ENCODE measurements around the gene CCSER2. TPM values are rescaled to one million over a fixed set of nuclear protein-coding genes. Genes with fewer than 3 reads are reported as not detected.

CCSER2 gene
- total RNA-seq, 1 experiment from 2014 or later, result 23.1 TPM

GRCh38 chr10:84336406-84337090 lies 8.2 kb downstream of the CCSER2 start:
- no peak overlapping the region for H3K27ac Mint-ChIP-seq (ENCODE audit: unreplicated experiment)
- no peaks in the 10 kb centered on the region for H3K4me1 Mint-ChIP-seq (ENCODE audit: low read depth, unreplicated experiment)
- no peaks in the 10 kb centered on the region for H3K9me3 ChIP-seq
- H3K36me3 ChIP-seq (ENCODE audit: control insufficient read depth, insufficient read depth, low read length), result no peaks in the 10 kb centered on the region
- intact Hi-C loops (cut with micrococcal nuclease; ENCODE audit: unreplicated experiment), result loop anchor here (1.0 kb wide), 1 partner anchor 7 kb away; no protein-coding TSS in a partner anchor
- H3K27me3 Mint-ChIP-seq (ENCODE audit: insufficient read depth, unreplicated experiment), result no peaks in the 10 kb centered on the region
- no TSS peak for BruUV-seq (replicated peaks)
- no peak overlapping the region for H3K4me3 ChIP-seq (ENCODE audit: low read depth, low read length)
- H3K4me1 ChIP-seq, result peaks cover 19% of the 10 kb centered on the region
- no peaks in the 10 kb centered on the region for H3K36me3 Mint-ChIP-seq (ENCODE audit: insufficient read depth, unreplicated experiment)
- CTCF ChIA-PET, result no interaction called here
- DNase-seq, result peak; percentile 25 to 55
- POLR2A ChIA-PET, result no interaction called here
- no peaks in the 10 kb centered on the region for H3K27me3 ChIP-seq (replicated peaks; ENCODE audit: control insufficient read depth, insufficient read depth, low read length)
- no peak overlapping the region for H3K4me3 Mint-ChIP-seq (ENCODE audit: unreplicated experiment)
- TF ChIP-seq CTCF (IDR thresholded peaks at IDR 0.05; ENCODE audit: insufficient read depth in 1 of 2, low read depth in 1 of 2, low read length in 1 of 2, severe bottlenecking in 1 of 2, unreplicated experiment in 1 of 2), result no peak
- H3K9me3 Mint-ChIP-seq (ENCODE audit: unreplicated experiment), result no peaks in the 10 kb centered on the region

- no peaks in the 10 kb centered on the region for H3K9me3 Mint-ChIP-seq (ENCODE audit: unreplicated experiment)
- no peaks in the 10 kb centered on the region for H3K27me3 Mint-ChIP-seq (ENCODE audit: insufficient read depth, unreplicated experiment)
- H3K27ac Mint-ChIP-seq (ENCODE audit: unreplicated experiment), result no peak overlapping the region
- Histone ChIP-seq H3K4me3 (ENCODE audit: low read depth, low read length) (no peak overlapping the region), H3K36me3 (ENCODE audit: control insufficient read depth, insufficient read depth, low read length) (no peaks in the 10 kb centered on the region), H3K9me3 (no peaks in the 10 kb centered on the region), H3K27me3 (replicated peaks; ENCODE audit: control insufficient read depth, insufficient read depth, low read length) (no peaks in the 10 kb centered on the region), H3K4me1 (peaks cover 19% of the 10 kb centered on the region)
- ChIA-PET CTCF (interaction anchor here (1.3 kb wide), 1 partner anchor 200 kb away, joined by 3 read pairs; no protein-coding TSS in a partner anchor), POLR2A (no interaction called here)
- no peaks in the 10 kb centered on the region for H3K36me3 Mint-ChIP-seq (ENCODE audit: insufficient read depth, unreplicated experiment)
- no peak overlapping the region for H3K4me3 Mint-ChIP-seq (ENCODE audit: unreplicated experiment)
- TF ChIP-seq CTCF (IDR thresholded peaks at IDR 0.05; ENCODE audit: insufficient read depth in 1 of 2, low read depth in 1 of 2, low read length in 1 of 2, severe bottlenecking in 1 of 2, unreplicated experiment in 1 of 2), result no peak
- DNase-seq, result no peak
- H3K4me1 Mint-ChIP-seq (ENCODE audit: low read depth, unreplicated experiment), result no peaks in the 10 kb centered on the region
- no TSS peak for BruUV-seq (replicated peaks)
- intact Hi-C loops (cut with micrococcal nuclease; ENCODE audit: unreplicated experiment), result loop anchor here (1.0 kb wide), 1 partner anchor 8 kb away; no protein-coding TSS in a partner anchor
These were observed 8.8 kb downstream of the CCSER2 start for GRCh38 chr10:84337199-84337598.

GRCh38 chr10:84339025-84339424 lies 10.6 kb downstream of the CCSER2 start:
- H3K9me3 ChIP-seq, result no peaks in the 10 kb centered on the region
- no peak for DNase-seq
- intact Hi-C loops (cut with micrococcal nuclease; ENCODE audit: unreplicated experiment), result no loop called here
- no peak overlapping the region for H3K4me3 ChIP-seq (ENCODE audit: low read depth, low read length)
- Mint-ChIP-seq H3K27ac (ENCODE audit: unreplicated experiment) (no peak overlapping the region), H3K9me3 (ENCODE audit: unreplicated experiment) (no peaks in the 10 kb centered on the region), H3K4me3 (ENCODE audit: unreplicated experiment) (no peak overlapping the region), H3K36me3 (ENCODE audit: insufficient read depth, unreplicated experiment) (no peaks in the 10 kb centered on the region), H3K4me1 (ENCODE audit: low read depth, unreplicated experiment) (no peaks in the 10 kb centered on the region), H3K27me3 (ENCODE audit: insufficient read depth, unreplicated experiment) (no peaks in the 10 kb centered on the region)
- H3K27me3 ChIP-seq (replicated peaks; ENCODE audit: control insufficient read depth, insufficient read depth, low read length), result no peaks in the 10 kb centered on the region
- BruUV-seq (replicated peaks), result no TSS peak
- ChIA-PET CTCF (no interaction called here), POLR2A (no interaction called here)
- no peaks in the 10 kb centered on the region for H3K36me3 ChIP-seq (ENCODE audit: control insufficient read depth, insufficient read depth, low read length)
- peaks cover 15% of the 10 kb centered on the region for H3K4me1 ChIP-seq
- TF ChIP-seq CTCF (IDR thresholded peaks at IDR 0.05; ENCODE audit: insufficient read depth in 1 of 2, low read depth in 1 of 2, low read length in 1 of 2, severe bottlenecking in 1 of 2, unreplicated experiment in 1 of 2), result no peak
